Measurements from ENCODE around the gene CUX1. TPM values are rescaled to one million over a fixed set of nuclear protein-coding genes. Genes with fewer than 3 reads are reported as not detected.

The CUX1 gene
- total RNA-seq, 1 donor from 2014 or later: 56.5 TPM

DNA sequence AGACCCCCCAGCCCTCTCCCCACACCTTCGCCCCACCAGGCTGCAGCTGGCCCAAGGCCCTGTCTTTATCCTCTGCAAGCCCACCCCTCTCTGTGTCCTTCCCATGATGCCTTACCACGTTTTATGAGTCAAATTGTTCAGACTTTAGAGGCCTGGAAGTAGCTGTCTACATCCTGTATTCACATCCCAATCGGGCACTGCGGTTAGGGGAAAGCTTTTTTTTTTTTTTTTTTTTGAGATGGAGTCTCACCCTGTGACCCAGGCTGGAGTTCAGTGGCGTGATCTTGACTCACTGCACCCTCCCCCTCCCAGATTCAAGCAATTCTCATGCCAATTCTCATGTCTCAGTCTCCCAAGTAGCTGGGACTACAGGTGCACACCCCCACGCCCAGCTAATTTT, 347.7 kb downstream of the CUX1 start:
- no peak for TF ChIP-seq CTCF (IDR thresholded peaks at IDR 0.05; ENCODE audit: partially characterized antibody, unreplicated experiment)
- Mint-ChIP-seq H3K36me3 (ENCODE audit: unreplicated experiment) (peaks cover 11% of the 10 kb centered on the region), H3K4me3 (ENCODE audit: unreplicated experiment) (no peak overlapping the region), H3K9me3 (ENCODE audit: unreplicated experiment) (peaks cover 4% of the 10 kb centered on the region), H3K27me3 (ENCODE audit: unreplicated experiment) (peaks cover 8% of the 10 kb centered on the region), H3K4me1 (ENCODE audit: low read depth, unreplicated experiment) (peaks cover 10% of the 10 kb centered on the region), H3K27ac (ENCODE audit: unreplicated experiment) (no peak overlapping the region)
- DNase-seq: no peak

DNA sequence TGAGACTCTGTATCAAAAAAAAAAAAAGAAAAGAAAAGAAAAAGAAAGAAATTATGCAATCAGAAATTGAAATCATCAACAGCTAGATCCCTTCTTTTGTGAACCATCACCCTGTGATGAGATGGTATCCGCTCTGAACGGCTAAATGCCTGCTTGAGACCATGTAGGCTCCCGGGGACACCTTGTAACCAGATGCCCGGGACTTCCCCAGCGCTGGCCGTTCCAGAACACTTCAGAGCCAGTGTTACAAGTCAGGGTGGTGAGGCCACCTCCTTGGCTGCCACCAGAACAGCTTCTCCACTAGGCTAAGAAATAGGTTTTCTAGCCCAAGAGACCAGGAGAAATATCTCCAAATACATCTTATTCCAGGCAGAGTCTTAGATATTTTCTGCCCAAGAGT, 349.8 kb downstream of the CUX1 start:
- no peak overlapping the region for H3K27ac Mint-ChIP-seq (ENCODE audit: unreplicated experiment)

GRCh38 chr7:102169651-102170392, 352.4 kb downstream of the CUX1 start:
- TF ChIP-seq CTCF (IDR thresholded peaks at IDR 0.05; ENCODE audit: partially characterized antibody, unreplicated experiment): no peak
- H3K9me3 Mint-ChIP-seq (ENCODE audit: unreplicated experiment): peaks cover 4% of the 10 kb centered on the region
- peak overlapping the region; percentile 63 for H3K4me3 Mint-ChIP-seq (ENCODE audit: unreplicated experiment)
- H3K4me1 Mint-ChIP-seq (ENCODE audit: low read depth, unreplicated experiment): peaks cover 13% of the 10 kb centered on the region
- H3K27me3 Mint-ChIP-seq (ENCODE audit: unreplicated experiment): peaks cover 4% of the 10 kb centered on the region
- peak overlapping the region; percentile 19 for H3K27ac Mint-ChIP-seq (ENCODE audit: unreplicated experiment)
- peaks cover 6% of the 10 kb centered on the region for H3K36me3 Mint-ChIP-seq (ENCODE audit: unreplicated experiment)
- DNase-seq: no peak

More for the DNA sequence above, 349.8 kb downstream of the CUX1 start:
- H3K36me3 Mint-ChIP-seq (ENCODE audit: unreplicated experiment): peaks cover 11% of the 10 kb centered on the region
- no peak for TF ChIP-seq CTCF (IDR thresholded peaks at IDR 0.05; ENCODE audit: partially characterized antibody, unreplicated experiment)
- H3K4me3 Mint-ChIP-seq (ENCODE audit: unreplicated experiment): no peak overlapping the region
- H3K27me3 Mint-ChIP-seq (ENCODE audit: unreplicated experiment): peaks cover 7% of the 10 kb centered on the region
- H3K4me1 Mint-ChIP-seq (ENCODE audit: low read depth, unreplicated experiment): peaks cover 16% of the 10 kb centered on the region
- peaks cover 3% of the 10 kb centered on the region for H3K9me3 Mint-ChIP-seq (ENCODE audit: unreplicated experiment)
- no peak for DNase-seq

GRCh38 chr7:102170393-102170970, 353.1 kb downstream of the CUX1 start:
- H3K4me1 Mint-ChIP-seq (ENCODE audit: low read depth, unreplicated experiment): peaks cover 19% of the 10 kb centered on the region
- TF ChIP-seq CTCF (IDR thresholded peaks at IDR 0.05; ENCODE audit: partially characterized antibody, unreplicated experiment): no peak
- peaks cover 4% of the 10 kb centered on the region for H3K9me3 Mint-ChIP-seq (ENCODE audit: unreplicated experiment)
- peaks cover 7% of the 10 kb centered on the region for H3K27me3 Mint-ChIP-seq (ENCODE audit: unreplicated experiment)
- peak; percentile 69 for DNase-seq
- H3K4me3 Mint-ChIP-seq (ENCODE audit: unreplicated experiment): peak overlapping the region; percentile 63
- H3K36me3 Mint-ChIP-seq (ENCODE audit: unreplicated experiment): peaks cover 6% of the 10 kb centered on the region
- H3K27ac Mint-ChIP-seq (ENCODE audit: unreplicated experiment): peak overlapping the region; percentile 19

DNA sequence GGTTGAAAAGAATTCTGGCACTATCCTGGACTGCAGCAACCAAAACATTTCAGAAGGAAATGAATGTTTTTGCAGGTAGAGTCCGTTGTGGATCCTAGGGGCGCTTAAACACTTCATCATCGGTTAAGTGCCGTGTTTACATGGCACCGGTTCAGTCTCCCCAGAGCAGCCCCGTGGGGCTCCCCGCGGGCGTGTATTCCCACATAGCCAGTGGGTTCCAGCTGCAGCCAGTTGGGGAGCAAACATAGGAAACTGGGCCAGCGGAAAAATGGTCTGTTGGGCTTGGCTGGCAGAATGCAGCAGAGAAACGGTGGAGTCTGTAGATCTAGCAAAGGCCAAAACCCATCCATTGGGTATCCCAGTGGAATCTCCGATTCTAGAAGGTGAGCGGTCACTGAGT, 356.2 kb downstream of the CUX1 start:
- peaks cover 28% of the 10 kb centered on the region for H3K4me1 Mint-ChIP-seq (ENCODE audit: low read depth, unreplicated experiment)
- H3K27me3 Mint-ChIP-seq (ENCODE audit: unreplicated experiment): peaks cover 3% of the 10 kb centered on the region
- DNase-seq: no peak
- no peak overlapping the region for H3K27ac Mint-ChIP-seq (ENCODE audit: unreplicated experiment)
- H3K9me3 Mint-ChIP-seq (ENCODE audit: unreplicated experiment): peaks cover 4% of the 10 kb centered on the region
- no peak for TF ChIP-seq CTCF (IDR thresholded peaks at IDR 0.05; ENCODE audit: partially characterized antibody, unreplicated experiment)
- no peak overlapping the region for H3K4me3 Mint-ChIP-seq (ENCODE audit: unreplicated experiment)
- H3K36me3 Mint-ChIP-seq (ENCODE audit: unreplicated experiment): no peaks in the 10 kb centered on the region
